PC-3 (cell line): ENCODE data around the gene PCCA. TPM values are rescaled to one million over a fixed set of nuclear protein-coding genes. Genes with fewer than 3 reads are reported as not detected.

Source experiments
- ATAC-seq: fragments of 200-7000 bp; cut with Tn5 transposase; 2 replicates; pipeline ENCODE4 v1.9.1; 2020; ENCODE audit warnings: mild to moderate bottlenecking, moderate library complexity
- BruUV-seq: library from RNA; stranded (reverse); fragments of 400-500 nt; replicated peaks from 2 replicates; lab custom pipeline; 2021; lab: Mats Ljungman, UMichigan
- CTCF ChIA-PET: fragments of 300-600 bp; sonication (Branson Sonifier 250); formaldehyde crosslinking; loops from one replicate; lab custom pipeline; 2022; ENCODE audit warnings: antibody characterized with exemption; lab: Charles Lee
- POLR2A ChIA-PET: fragments of 300-600 bp; sonication (Branson Sonifier 250); formaldehyde crosslinking; loops from one replicate; lab custom pipeline; 2022; ENCODE audit warnings: antibody characterized with exemption; ENCODE audit not compliant: unreplicated experiment; lab: Charles Lee
- DNase-seq: peaks from one replicate; pipeline ENCODE4 v3.0.0-alpha.2; 2015
- H2AFZ ChIP-seq: fragments of 300-600 bp; sonication (generic); 2 replicates; pipeline ENCODE4 v1.6.0; 2016; ENCODE audit warnings: antibody characterized with exemption, low read length
- H3F3A ChIP-seq: fragments of 300-600 bp; sonication (generic); one replicate; pipeline ENCODE4 v1.6.0; 2017; ENCODE audit warnings: antibody characterized with exemption, low read length, control low read depth, mild to moderate bottlenecking; ENCODE audit not compliant: unreplicated experiment
- H3K27ac ChIP-seq: fragments of 300-600 bp; sonication (generic); 2 replicates; pipeline ENCODE4 v1.5.1; 2016; ENCODE audit warnings: mild to moderate bottlenecking, low read length
- H3K27me3 ChIP-seq: fragments of 300-600 bp; sonication (generic); 2 replicates; pipeline ENCODE4 v1.6.1; 2016; ENCODE audit warnings: low read length, mixed read lengths
- H3K36me3 ChIP-seq: fragments of 300-600 bp; sonication (generic); 2 replicates; pipeline ENCODE4 v1.6.1; 2016; ENCODE audit warnings: low read depth, mixed run types, low read length, mixed read lengths
- H3K4me1 ChIP-seq: fragments of 300-600 bp; sonication (generic); 2 replicates; pipeline ENCODE4 v1.5.1; 2016; ENCODE audit warnings: low read length; ENCODE audit not compliant: insufficient read depth
- H3K4me2 ChIP-seq: fragments of 300-600 bp; sonication (generic); 2 replicates; pipeline ENCODE4 v1.6.0; 2016; ENCODE audit warnings: low read length
- H3K4me3 ChIP-seq: fragments of 300-600 bp; sonication (generic); 2 replicates; pipeline ENCODE4 v1.5.1; 2016; ENCODE audit warnings: mild to moderate bottlenecking, low read length, mixed read lengths
- H3K79me2 ChIP-seq: fragments of 300-600 bp; sonication (generic); 2 replicates; pipeline ENCODE4 v1.6.1; 2017; ENCODE audit warnings: low read length, mixed read lengths
- H3K9ac ChIP-seq: fragments of 300-600 bp; sonication (generic); 2 replicates; pipeline ENCODE4 v1.6.0; 2016; ENCODE audit warnings: mild to moderate bottlenecking, low read length
- H3K9me2 ChIP-seq: fragments of 300-600 bp; sonication (generic); replicated peaks from 2 replicates; pipeline ENCODE4 v1.6.1; 2016; ENCODE audit warnings: mixed run types, low read length, mixed read lengths
- H3K9me3 ChIP-seq: fragments of 300-600 bp; sonication (generic); 2 replicates; pipeline ENCODE4 v1.6.1; 2016; ENCODE audit warnings: low read length, mixed read lengths
- H4K20me1 ChIP-seq: fragments of 300-600 bp; sonication (generic); 2 replicates; pipeline ENCODE4 v1.6.1; 2016; ENCODE audit warnings: low read length, mixed read lengths
- CTCF ChIP-seq: fragments of 300-600 bp; sonication (generic); conservative IDR thresholded peaks from 2 replicates; pipeline ENCODE4 v1.5.1; 2017; ENCODE audit warnings: antibody characterized with exemption, low read depth, mild to moderate bottlenecking, low read length
- EZH2 ChIP-seq: fragments of 300-600 bp; sonication (generic); IDR thresholded peaks from one replicate; pipeline ENCODE4 v1.6.1; 2017; ENCODE audit warnings: antibody characterized with exemption, mild to moderate bottlenecking, low read length; ENCODE audit not compliant: unreplicated experiment
- EZH2phosphoT487 ChIP-seq: fragments of 300-600 bp; sonication (generic); IDR thresholded peaks from 2 replicates; pipeline ENCODE4 v1.6.1; 2018; ENCODE audit warnings: mild to moderate bottlenecking, antibody characterized with exemption, low read length, borderline replicate concordance
- intact Hi-C: fragments of 100-400 bp; cut with micrococcal nuclease; formaldehyde crosslinking; loops from 2 replicates; pipeline ENCODE4 v1.9.0; 2023
- total RNA-seq: library from RNA; depleted of rRNA; stranded (reverse); fragments of >200 nt; gene quantifications from 2 replicates; pipeline ENCODE4 v1.2.3, GENCODE V29; 2014

Gene PCCA
- total RNA-seq, 1 experiment from 2014 or later, result 10.5 TPM

- ATAC-seq, result no peak
- Histone ChIP-seq H2AFZ (no peak overlapping the region), H3K9me3 (no peaks in the 10 kb centered on the region), H3K4me3 (no peak overlapping the region), H4K20me1 (no peaks in the 10 kb centered on the region), H3K9ac (no peak overlapping the region), H3F3A (no peaks in the 10 kb centered on the region), H3K4me1 (no peaks in the 10 kb centered on the region), H3K9me2 (no peaks in the 10 kb centered on the region), H3K79me2 (no peaks in the 10 kb centered on the region), H3K36me3 (no peaks in the 10 kb centered on the region), H3K27ac (no peak overlapping the region), H3K27me3 (no peaks in the 10 kb centered on the region), H3K4me2 (no peak overlapping the region)
- ChIA-PET CTCF (no interaction called here), POLR2A (no interaction called here)
- TF ChIP-seq EZH2, result no peak
- TF ChIP-seq EZH2phosphoT487, result no peak
- TF ChIP-seq CTCF, result no peak
- DNase-seq, result no peak
- intact Hi-C loops, result no loop called here
- BruUV-seq, result no TSS peak
Measured at GRCh38 chr13:100254002-100254401, 165.1 kb downstream of the PCCA start.

DNA sequence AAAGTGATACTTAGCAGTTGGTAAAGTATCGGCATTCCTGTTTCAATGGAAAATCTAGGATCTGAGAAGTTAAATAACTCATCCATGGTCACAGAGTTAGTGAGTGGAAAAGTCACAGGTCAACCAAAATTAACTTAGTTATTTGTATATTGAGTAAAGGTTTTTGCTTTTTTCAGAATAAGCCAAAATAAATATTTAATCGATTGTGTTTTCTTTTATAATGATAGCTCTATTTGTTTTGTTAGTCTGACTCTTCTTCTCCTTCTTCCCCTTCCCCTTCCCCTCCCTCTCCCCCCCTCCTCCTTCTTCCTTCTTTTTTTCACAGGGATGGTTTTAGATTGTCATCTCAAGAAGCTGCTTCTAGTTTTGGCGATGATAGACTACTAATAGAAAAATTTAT is 173.5 kb downstream of the PCCA start:
- H3K9me2 ChIP-seq, result no peaks in the 10 kb centered on the region
- no peak overlapping the region for H3K4me2 ChIP-seq
- no peaks in the 10 kb centered on the region for H3F3A ChIP-seq
- H2AFZ ChIP-seq, result no peak overlapping the region
- no peaks in the 10 kb centered on the region for H3K4me1 ChIP-seq
- no peaks in the 10 kb centered on the region for H3K79me2 ChIP-seq
- ChIA-PET POLR2A (no interaction called here), CTCF (no interaction called here)
- no peak for TF ChIP-seq EZH2phosphoT487
- TF ChIP-seq CTCF, result no peak
- TF ChIP-seq EZH2, result no peak
- H3K4me3 ChIP-seq, result no peak overlapping the region
- intact Hi-C loops, result no loop called here
- BruUV-seq, result no TSS peak
- DNase-seq (no peak), ATAC-seq (no peak)
- H3K27me3 ChIP-seq, result no peaks in the 10 kb centered on the region
- no peaks in the 10 kb centered on the region for H4K20me1 ChIP-seq
- H3K9me3 ChIP-seq, result no peaks in the 10 kb centered on the region
- no peak overlapping the region for H3K9ac ChIP-seq
- no peak overlapping the region for H3K27ac ChIP-seq
- H3K36me3 ChIP-seq, result no peaks in the 10 kb centered on the region

DNA sequence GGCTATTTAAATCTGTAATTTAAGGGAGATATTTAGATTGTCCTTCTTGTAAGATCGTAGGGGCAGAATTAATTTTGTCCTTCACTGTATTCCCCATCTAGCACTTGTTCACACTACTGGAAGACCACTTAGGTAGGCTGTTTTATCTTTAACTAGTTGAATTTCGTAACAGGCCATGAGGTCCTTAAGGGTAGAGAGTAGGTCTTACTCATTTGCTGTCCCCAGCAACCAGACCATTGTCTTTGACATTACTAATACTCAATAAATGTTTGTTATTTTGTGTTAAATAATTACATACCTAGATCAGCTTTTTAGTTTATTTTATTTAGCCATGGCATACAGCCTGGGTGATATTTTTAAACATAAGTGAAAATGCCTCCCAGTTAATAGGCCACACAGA is 177.1 kb downstream of the PCCA start:
- BruUV-seq, result no TSS peak
- no peak for ATAC-seq

More for the DNA sequence above, 177.1 kb downstream of the PCCA start:
- Histone ChIP-seq H4K20me1 (no peaks in the 10 kb centered on the region), H3K27me3 (no peaks in the 10 kb centered on the region), H3K27ac (no peak overlapping the region), H3K4me2 (no peak overlapping the region), H3K9me3 (no peaks in the 10 kb centered on the region), H3K4me3 (no peak overlapping the region), H3K9ac (no peak overlapping the region), H2AFZ (no peak overlapping the region), H3K4me1 (no peaks in the 10 kb centered on the region), H3K36me3 (no peaks in the 10 kb centered on the region), H3K79me2 (no peaks in the 10 kb centered on the region), H3F3A (no peaks in the 10 kb centered on the region), H3K9me2 (no peaks in the 10 kb centered on the region)
- DNase-seq, result no peak
- intact Hi-C loops, result no loop called here
- TF ChIP-seq CTCF (no peak), EZH2 (no peak), EZH2phosphoT487 (no peak)
- ChIA-PET POLR2A (no interaction called here), CTCF (no interaction called here)
